IMR-90 (cell line): ENCODE results near the gene NUDT3. TPM values are rescaled to one million over a fixed set of nuclear protein-coding genes. Genes with fewer than 3 reads are reported as not detected.

Experiments
- ATAC-seq: fragments of 200-7000 bp; cut with Tn5 transposase; 2 replicates; pipeline ENCODE4 v1.9.1; 2020; ENCODE audit warnings: low read depth, mild to moderate bottlenecking, moderate library complexity
- BruUV-seq: library from RNA; stranded (reverse); fragments of 400-500 nt; replicated peaks from 2 replicates; lab custom pipeline; 2021; lab: Mats Ljungman, UMichigan
- CTCF ChIA-PET: fragments of 300-600 bp; formaldehyde crosslinking; extraction: SDS; loops from one replicate; lab custom pipeline; 2021; ENCODE audit warnings: antibody characterized with exemption; lab: Yijun Ruan, JAX
- POLR2A ChIA-PET: fragments of 300-600 bp; sonication (Branson Sonifier 250); formaldehyde crosslinking; loops from one replicate; lab custom pipeline; 2022; ENCODE audit warnings: antibody characterized with exemption; ENCODE audit not compliant: unreplicated experiment; lab: Charles Lee
- DNase-seq: peaks from one replicate; pipeline ENCODE4 v3.0.0; 2013
- H2AFZ ChIP-seq: replicated peaks from 2 replicates; pipeline ENCODE3; 2013; ENCODE audit warnings: low read length, mild to moderate bottlenecking; ENCODE audit not compliant: poor library complexity
- H2AK5ac ChIP-seq: 2 replicates; pipeline ENCODE4 v1.6.1; 2013; ENCODE audit warnings: low read depth, low read length, inconsistent platforms
- H2AK9ac ChIP-seq: replicated peaks from 2 replicates; pipeline ENCODE3; 2013; ENCODE audit warnings: mild to moderate bottlenecking, low read depth, low read length, moderate library complexity; ENCODE audit not compliant: poor library complexity
- H2BK120ac ChIP-seq: 2 replicates; pipeline ENCODE4 v1.6.1; 2013; ENCODE audit warnings: low read depth, low read length, inconsistent platforms
- H2BK15ac ChIP-seq: 3 replicates; pipeline ENCODE4 v1.6.1; 2013; ENCODE audit warnings: low read depth, low read length, inconsistent platforms
- H2BK20ac ChIP-seq: 2 replicates; pipeline ENCODE4 v1.6.1; 2013; ENCODE audit warnings: low read depth, mild to moderate bottlenecking, inconsistent platforms, low read length, moderate library complexity
- H2BK5ac ChIP-seq: 2 replicates; pipeline ENCODE4 v1.6.1; 2013; ENCODE audit warnings: mild to moderate bottlenecking, low read depth, low read length, inconsistent platforms; ENCODE audit not compliant: poor library complexity, severe bottlenecking
- H3K14ac ChIP-seq: replicated peaks from 2 replicates; pipeline ENCODE4 v1.6.1; 2013; ENCODE audit warnings: low read depth, low read length, inconsistent platforms
- H3K18ac ChIP-seq: 2 replicates; pipeline ENCODE4 v1.6.1; 2013; ENCODE audit warnings: low read depth, low read length, control low read depth
- H3K23ac ChIP-seq: 2 replicates; pipeline ENCODE4 v1.6.1; 2013; ENCODE audit warnings: low read depth, low read length, inconsistent platforms
- H3K27ac ChIP-seq: 2 replicates; pipeline ENCODE4 v1.5.1; 2013; ENCODE audit warnings: mild to moderate bottlenecking, control low read depth, low read length; ENCODE audit not compliant: insufficient read depth
- H3K27me3 ChIP-seq: 2 replicates; pipeline ENCODE4 v1.6.1; 2013; ENCODE audit warnings: low read length; ENCODE audit not compliant: control insufficient read depth, insufficient read depth
- H3K36me3 ChIP-seq: 2 replicates; pipeline ENCODE4 v1.6.1; 2013; ENCODE audit warnings: low read length, mixed read lengths; ENCODE audit not compliant: control insufficient read depth, insufficient read depth
- H3K4ac ChIP-seq: 2 replicates; pipeline ENCODE4 v1.6.1; 2013; ENCODE audit warnings: low read depth, low read length, inconsistent platforms
- H3K4me1 ChIP-seq: 2 replicates; pipeline ENCODE4 v1.6.1; 2013; ENCODE audit warnings: low read length, mixed read lengths; ENCODE audit not compliant: control insufficient read depth, insufficient read depth
- H3K4me2 ChIP-seq: 2 replicates; pipeline ENCODE4 v1.6.1; 2013; ENCODE audit warnings: low read depth, mild to moderate bottlenecking, control low read depth, low read length, moderate library complexity
- H3K4me3 ChIP-seq: 2 replicates; pipeline ENCODE4 v1.5.1; 2013; ENCODE audit warnings: low read depth, mild to moderate bottlenecking, control low read depth, low read length, moderate library complexity; ENCODE audit not compliant: insufficient read depth
- H3K56ac ChIP-seq: 2 replicates; pipeline ENCODE4 v1.6.1; 2013; ENCODE audit warnings: low read length, inconsistent platforms; ENCODE audit not compliant: insufficient read depth; ENCODE audit errors: extremely low read depth
- H3K79me1 ChIP-seq, 2 experiments: 2 replicates each; pipeline ENCODE4 v1.6.1; 2013; ENCODE audit warnings: low read length in 2 of 2, inconsistent platforms in 1 of 2, low read depth in 1 of 2
- H3K9ac ChIP-seq: 2 replicates; pipeline ENCODE4 v1.6.1; 2013; ENCODE audit warnings: low read depth, low read length, control low read depth
- H3K9me1 ChIP-seq: 2 replicates; pipeline ENCODE4 v1.6.1; 2013; ENCODE audit warnings: low read length, inconsistent platforms; ENCODE audit not compliant: insufficient read depth
- H3K9me3 ChIP-seq: 2 replicates; pipeline ENCODE4 v1.6.1; 2013; ENCODE audit warnings: low read length; ENCODE audit not compliant: control insufficient read depth, insufficient read depth
- H4K20me1 ChIP-seq: 2 replicates; pipeline ENCODE4 v1.6.1; 2013; ENCODE audit warnings: low read length, inconsistent platforms; ENCODE audit not compliant: insufficient read depth
- H4K5ac ChIP-seq: 2 replicates; pipeline ENCODE4 v1.6.1; 2013; ENCODE audit warnings: mild to moderate bottlenecking, low read depth, low read length, control low read depth
- H4K8ac ChIP-seq, 2 experiments: 2 replicates each; pipeline ENCODE4 v1.6.1; 2013; ENCODE audit warnings: low read depth in 2 of 2, low read length in 2 of 2, control low read depth in 1 of 2, inconsistent platforms in 1 of 2
- H4K91ac ChIP-seq: 2 replicates; pipeline ENCODE4 v1.6.1; 2013; ENCODE audit warnings: low read depth, low read length, inconsistent platforms; ENCODE audit not compliant: insufficient read depth
- BHLHE40 ChIP-seq: fragments of 150-350 bp; IDR thresholded peaks from 2 replicates; pipeline ENCODE4 v1.6.1; 2016; ENCODE audit warnings: mild to moderate bottlenecking, low read depth, low read length
- CEBPB ChIP-seq: IDR thresholded peaks from 2 replicates; pipeline ENCODE4 v1.6.1; 2012; ENCODE audit warnings: low read depth, low read length, improper control_type of control experiment
- CHD1 ChIP-seq: IDR thresholded peaks from 2 replicates; pipeline ENCODE4 v1.6.1; 2012; ENCODE audit warnings: low read depth, low read length, improper control_type of control experiment
- FOS ChIP-seq: fragments of 150-350 bp; IDR thresholded peaks from 2 replicates; pipeline ENCODE4 v1.6.1; 2016; ENCODE audit warnings: low read depth, low read length
- MAFK ChIP-seq: IDR thresholded peaks from 2 replicates; pipeline ENCODE4 v1.6.1; 2012; ENCODE audit warnings: low read depth, low read length, improper control_type of control experiment
- MAZ ChIP-seq: IDR thresholded peaks from 2 replicates; pipeline ENCODE4 v1.6.1; 2012; ENCODE audit warnings: low read depth, mild to moderate bottlenecking, low read length, improper control_type of control experiment, moderate library complexity, borderline replicate concordance
- MXI1 ChIP-seq: IDR thresholded peaks from 2 replicates; pipeline ENCODE4 v1.6.1; 2012; ENCODE audit warnings: low read depth, mild to moderate bottlenecking, low read length, moderate library complexity, borderline replicate concordance
- NFE2L2 ChIP-seq: fragments of 150-350 bp; IDR thresholded peaks from 2 replicates; pipeline ENCODE4 v1.6.1; 2016; ENCODE audit warnings: low read depth, mild to moderate bottlenecking, low read length
- POLR2A ChIP-seq: IDR thresholded peaks from 2 replicates; pipeline ENCODE4 v1.6.1; 2012; ENCODE audit warnings: mild to moderate bottlenecking, low read depth, low read length
- RAD21 ChIP-seq: IDR thresholded peaks from 2 replicates; pipeline ENCODE4 v1.6.1; 2012; ENCODE audit warnings: low read length, improper control_type of control experiment
- RCOR1 ChIP-seq: IDR thresholded peaks from 2 replicates; pipeline ENCODE4 v1.6.1; 2012; ENCODE audit warnings: mild to moderate bottlenecking, low read length, improper control_type of control experiment; ENCODE audit not compliant: insufficient replicate concordance
- RFX5 ChIP-seq: IDR thresholded peaks from 2 replicates; pipeline ENCODE4 v1.8.0; 2012; ENCODE audit warnings: low read depth, mild to moderate bottlenecking, low read length, moderate library complexity
- SMC3 ChIP-seq: fragments of 150-350 bp; IDR thresholded peaks from 2 replicates; pipeline ENCODE4 v1.6.1; 2016; ENCODE audit warnings: low read depth, mild to moderate bottlenecking, antibody characterized with exemption, low read length, moderate library complexity
- WGBS, 2 experiments: methylation state at CpG; one replicate each; pipeline versions ENCODE4 v1.1.5 to v1.1.7; 2013; ENCODE audit warnings: missing lambda C conversion rate in 2 of 2; ENCODE audit not compliant: insufficient read length in 1 of 2; ENCODE audit errors: extremely low coverage in 2 of 2; 5-methylcytosine and 5-hydroxymethylcytosine counted together
- dilution Hi-C: fragments of 300-500 bp; cut with HindIII; formaldehyde crosslinking; loops from one replicate; pipeline ENCODE4 v1.14.3; 2018; ENCODE audit warnings: low sequenced_read_pairs; ENCODE audit not compliant: unreplicated experiment
- in situ Hi-C: fragments of 300-500 bp; cut with MboI; formaldehyde crosslinking; loops from 3 replicates; pipeline ENCODE4 v1.14.3; 2019; ENCODE audit warnings: low sequenced_read_pairs, inconsistent platforms, mixed read lengths
- intact Hi-C: fragments of 100-400 bp; cut with micrococcal nuclease; formaldehyde crosslinking; loops from 2 replicates; pipeline ENCODE4 v1.10.0; 2022
- polyA plus RNA-seq, 3 experiments: library from polyadenylated mRNA; depleted of rRNA; stranded (reverse); fragments of >200 nt; gene quantifications; 2 replicates each; pipeline ENCODE4 v1.2.3, GENCODE V29; 2012; ENCODE audit warnings: low replicate concordance in 1 of 3
- total RNA-seq: library from RNA; depleted of rRNA; stranded (reverse); fragments of >200 nt; gene quantifications from 2 replicates; pipeline ENCODE4 v1.2.3, GENCODE V29; 2012
- TF ChIP-seq, protein P1 (sequence below): fragments of 150-350 bp; IDR thresholded peaks from 2 replicates; pipeline ENCODE4 v1.6.1; 2017; ENCODE audit warnings: mild to moderate bottlenecking, antibody characterized with exemption, low read length, low read depth
- TF ChIP-seq, protein P2 (sequence below): fragments of 150-350 bp; IDR thresholded peaks from 2 replicates; pipeline ENCODE4 v1.6.1; 2016; ENCODE audit warnings: low read depth, mild to moderate bottlenecking, low read length, moderate library complexity, borderline replicate concordance

The NUDT3 gene
- total and polyA plus RNA-seq, 2 of the 4 experiments (the other 2 are of a cell fraction): 10.1 to 17.2 TPM

DNA sequence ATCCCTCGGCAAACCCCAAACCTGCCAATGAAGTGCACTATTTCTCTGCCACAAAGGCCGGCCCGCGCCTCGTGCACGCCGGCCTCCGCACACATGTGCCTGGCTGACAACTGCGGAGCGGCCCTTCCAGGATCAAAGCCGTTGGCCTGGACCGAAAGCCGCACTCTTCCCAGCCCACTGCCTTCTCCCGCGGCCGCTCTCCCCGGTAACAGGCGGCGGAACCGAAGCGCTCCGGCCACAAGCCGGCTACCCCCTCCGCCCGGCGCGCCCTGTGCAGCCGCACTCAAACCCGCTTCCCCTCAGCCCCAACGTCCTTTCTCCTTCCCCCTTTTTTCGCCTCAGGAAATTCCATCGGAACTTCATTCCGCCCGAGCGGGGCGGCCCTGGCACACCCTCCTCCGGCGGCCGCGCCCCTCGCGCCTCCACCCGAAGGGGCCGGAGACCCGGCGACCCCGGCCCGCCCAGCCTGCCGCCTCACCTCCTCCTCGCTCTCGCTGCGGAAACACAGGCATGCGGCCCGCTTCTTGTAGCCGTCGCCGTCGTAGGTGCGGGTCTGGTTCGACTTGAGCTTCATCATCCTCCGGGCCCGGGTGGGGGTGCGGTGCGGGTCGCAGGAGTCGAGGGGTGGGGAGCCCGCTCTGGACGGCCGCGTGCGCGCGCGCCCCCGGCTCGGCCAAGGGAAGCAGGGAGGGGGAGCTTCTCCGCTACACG lies 528 bp downstream of the NUDT3 start:
- CTCF ChIA-PET: no interaction called here
- Histone ChIP-seq H3K4ac (peak overlapping the region; percentile 91), H2AK9ac (peak overlapping the region; percentile 92), H3K9ac (peak overlapping the region; percentile 90), H3K27ac (peak overlapping the region; percentile 94), H3K79me1 (peaks cover 10 to 39% of the 10 kb centered on the region in 2 experiments), H2AK5ac (peak overlapping the region; percentile 95), H4K20me1 (peaks cover 26% of the 10 kb centered on the region), H4K91ac (peak overlapping the region; percentile 91), H3K14ac (peak overlapping the region; percentile 72), H3K27me3 (no peaks in the 10 kb centered on the region), H3K56ac (peak overlapping the region; percentile 28), H2BK120ac (peak overlapping the region; percentile 51), H2BK5ac (peak overlapping the region; percentile 89), H3K23ac (peak overlapping the region; percentile 50), H3K36me3 (no peaks in the 10 kb centered on the region), H3K18ac (peak overlapping the region; percentile 33; the same call in 1 of the 2 replicates), H2BK20ac (no peak overlapping the region), H4K8ac (peak overlapping the region; percentile 61 to 78; a peak in 2 of 4 replicates), H4K5ac (peak overlapping the region; percentile 4), H3K4me1 (peaks cover under 1% of the 10 kb centered on the region; the same call in 1 of the 2 replicates), H3K4me3 (peak overlapping the region; percentile 93), H3K4me2 (peak overlapping the region; percentile 84), H3K9me3 (no peaks in the 10 kb centered on the region), H2BK15ac (no peak overlapping the region), H3K9me1 (peaks cover 6% of the 10 kb centered on the region), H2AFZ (peak overlapping the region; percentile 96)
- dilution Hi-C loops (no loop called here), in situ Hi-C loops (no loop called here), intact Hi-C loops (loop anchor here (1.0 to 5.0 kb wide), 4 partner anchors 85 to 217 kb away; partner anchors contain the start of gene SMIM29)
- ATAC-seq: peak; percentile 50
- no TSS peak for BruUV-seq
- peak; percentile 38 for DNase-seq
- POLR2A ChIA-PET: no interaction called here
- 0% methylated on average over 28 of the region's 78 CpGs; no CpG with 5 or more reads in 1 of the 2 experiments for WGBS, 2 experiments
- TF ChIP-seq MAFK: no peak
- 0 out of 2 replicates have a peak, but pooled peaks have one; percentile 32 for TF ChIP-seq POLR2A
- TF ChIP-seq, protein P1, sequence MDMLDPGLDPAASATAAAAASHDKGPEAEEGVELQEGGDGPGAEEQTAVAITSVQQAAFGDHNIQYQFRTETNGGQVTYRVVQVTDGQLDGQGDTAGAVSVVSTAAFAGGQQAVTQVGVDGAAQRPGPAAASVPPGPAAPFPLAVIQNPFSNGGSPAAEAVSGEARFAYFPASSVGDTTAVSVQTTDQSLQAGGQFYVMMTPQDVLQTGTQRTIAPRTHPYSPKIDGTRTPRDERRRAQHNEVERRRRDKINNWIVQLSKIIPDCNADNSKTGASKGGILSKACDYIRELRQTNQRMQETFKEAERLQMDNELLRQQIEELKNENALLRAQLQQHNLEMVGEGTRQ: no peak
- peak; percentile 10; the same call in 1 of the 2 replicates for TF ChIP-seq MAZ
- no peak for TF ChIP-seq NFE2L2
- no peak for TF ChIP-seq RCOR1
- TF ChIP-seq RFX5: no peak
- TF ChIP-seq, protein P2, sequence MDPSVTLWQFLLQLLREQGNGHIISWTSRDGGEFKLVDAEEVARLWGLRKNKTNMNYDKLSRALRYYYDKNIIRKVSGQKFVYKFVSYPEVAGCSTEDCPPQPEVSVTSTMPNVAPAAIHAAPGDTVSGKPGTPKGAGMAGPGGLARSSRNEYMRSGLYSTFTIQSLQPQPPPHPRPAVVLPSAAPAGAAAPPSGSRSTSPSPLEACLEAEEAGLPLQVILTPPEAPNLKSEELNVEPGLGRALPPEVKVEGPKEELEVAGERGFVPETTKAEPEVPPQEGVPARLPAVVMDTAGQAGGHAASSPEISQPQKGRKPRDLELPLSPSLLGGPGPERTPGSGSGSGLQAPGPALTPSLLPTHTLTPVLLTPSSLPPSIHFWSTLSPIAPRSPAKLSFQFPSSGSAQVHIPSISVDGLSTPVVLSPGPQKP: no peak
- peak; percentile 15; the same call in 1 of the 2 replicates for TF ChIP-seq RAD21
- no peak for TF ChIP-seq CHD1
- TF ChIP-seq MXI1: peak; percentile 98
- TF ChIP-seq FOS: no peak
- TF ChIP-seq SMC3: no peak
- TF ChIP-seq BHLHE40: 0 out of 2 replicates have a peak, but pooled peaks have one; percentile 38
- TF ChIP-seq CEBPB: no peak
